ENCODE results near the gene CATSPERZ. TPM values are rescaled to one million over a fixed set of nuclear protein-coding genes. Genes with fewer than 3 reads are reported as not detected.

Gene CATSPERZ
- polyA plus RNA-seq, 10 donors, result 0.23 to 0.54 (median 0.34) TPM; not detected in 7

Other genes with a start within 250 kb of the CATSPERZ start
- gene MACROD1, start 134.2 kb upstream of the CATSPERZ start, polyA plus RNA-seq (ENCODE audit: insufficient read length in 10 of 10), result 10 to 100 TPM; 47.7 to 71.6 (median 53.2) TPM
- 100 to 1,000 TPM; 109 to 167 (median 134) TPM for gene STIP1, start 114.2 kb upstream of the CATSPERZ start, polyA plus RNA-seq (ENCODE audit: insufficient read length in 10 of 10)
- 10 to 100 TPM in 3 of 10 donors, 1 to 10 TPM in 7; 5.7 to 15.0 (median 8.2) TPM for gene FERMT3, start 93.6 kb upstream of the CATSPERZ start, polyA plus RNA-seq (ENCODE audit: insufficient read length in 10 of 10)
- gene TRPT1, start 74.2 kb upstream of the CATSPERZ start, polyA plus RNA-seq (ENCODE audit: insufficient read length in 10 of 10), result 10 to 100 TPM; 34.5 to 80.5 (median 64.2) TPM
- gene NUDT22, start 74.1 kb upstream of the CATSPERZ start, polyA plus RNA-seq (ENCODE audit: insufficient read length in 10 of 10), result 10 to 100 TPM; 12.0 to 21.5 (median 17.7) TPM
- 10 to 100 TPM; 46.2 to 64.2 (median 52.8) TPM for gene DNAJC4, start 69.8 kb upstream of the CATSPERZ start, polyA plus RNA-seq (ENCODE audit: insufficient read length in 10 of 10)
- 100 to 1,000 TPM in 5 of 10 donors, 10 to 100 TPM in 5; 90.4 to 116 (median 97.3) TPM for gene VEGFB, start 65.8 kb upstream of the CATSPERZ start, polyA plus RNA-seq (ENCODE audit: insufficient read length in 10 of 10)
- 10 to 100 TPM; 35.2 to 56.4 (median 43.5) TPM for gene FKBP2, start 59.3 kb upstream of the CATSPERZ start, polyA plus RNA-seq (ENCODE audit: insufficient read length in 10 of 10)
- 100 to 1,000 TPM; 130 to 192 (median 172) TPM for gene PPP1R14B, start 53.4 kb upstream of the CATSPERZ start, polyA plus RNA-seq (ENCODE audit: insufficient read length in 10 of 10)
- gene PLCB3, start 48.8 kb upstream of the CATSPERZ start, polyA plus RNA-seq (ENCODE audit: insufficient read length in 10 of 10), result 10 to 100 TPM in 6 of 10 donors, 1 to 10 TPM in 4; 9.4 to 16.1 (median 11.0) TPM
- gene BAD, start 15.7 kb upstream of the CATSPERZ start, polyA plus RNA-seq (ENCODE audit: insufficient read length in 10 of 10), result 10 to 100 TPM; 18.3 to 40.5 (median 27.2) TPM
- gene GPR137, start 14.5 kb upstream of the CATSPERZ start, polyA plus RNA-seq (ENCODE audit: insufficient read length in 10 of 10), result 10 to 100 TPM; 14.3 to 23.3 (median 18.2) TPM
- gene KCNK4, start 9.1 kb upstream of the CATSPERZ start, polyA plus RNA-seq (ENCODE audit: insufficient read length in 10 of 10), result not detected
- gene ESRRA, start 5.2 kb downstream of the CATSPERZ start, polyA plus RNA-seq (ENCODE audit: insufficient read length in 10 of 10), result 10 to 100 TPM; 20.4 to 31.5 (median 24.5) TPM
- 100 to 1,000 TPM; 139 to 214 (median 173) TPM for gene TRMT112, start 17.2 kb downstream of the CATSPERZ start, polyA plus RNA-seq (ENCODE audit: insufficient read length in 10 of 10)
- gene PRDX5, start 17.8 kb downstream of the CATSPERZ start, polyA plus RNA-seq (ENCODE audit: insufficient read length in 10 of 10), result 100 to 1,000 TPM; 109 to 184 (median 124) TPM
- 1 to 10 TPM; 2.2 to 7.6 (median 3.5) TPM for gene CCDC88B, start 39.8 kb downstream of the CATSPERZ start, polyA plus RNA-seq (ENCODE audit: insufficient read length in 10 of 10)
- gene RPS6KA4, start 58.8 kb downstream of the CATSPERZ start, polyA plus RNA-seq (ENCODE audit: insufficient read length in 10 of 10), result 10 to 100 TPM in 9 of 10 donors, 1 to 10 TPM in 1; 9.7 to 15.8 (median 12.3) TPM

Measured in muscle of back (tissue), 10 donors.